Measurements from ENCODE around the gene MT1X.

GRCh38 chr16:56669840-56670619 lies 12.2 kb upstream of the MT1X start:
- TF ChIP-seq EZH2phosphoT487 (IDR thresholded peaks at IDR 0.05; ENCODE audit: insufficient read depth, low read depth) (no peak), EZH2 (IDR thresholded peaks at IDR 0.05; ENCODE audit: insufficient read depth, poor library complexity, severe bottlenecking) (no peak)

All from GM23248 (cell line).